GM23338 (cell line): ENCODE data around the gene FAM228B. TPM values are rescaled to one million over a fixed set of nuclear protein-coding genes. Genes with fewer than 3 reads are reported as not detected.

ENCODE experiments used
- ATAC-seq: fragments of 200-7000 bp; cut with Tn5 transposase; 3 replicates; pipeline ENCODE4 v1.9.1; 2020
- DNase-seq: peaks from one replicate; pipeline ENCODE4 v3.0.0-alpha.2; 2015; ENCODE audit warnings: low spot score
- H2AFZ ChIP-seq: fragments of 200-600 bp; sonication (generic); 2 replicates; pipeline ENCODE4 v1.8.0; 2016; ENCODE audit warnings: antibody characterized with exemption, mild to moderate bottlenecking, moderate library complexity
- H3F3A ChIP-seq: fragments of 200-600 bp; sonication (generic); replicated peaks from 2 replicates; pipeline ENCODE4 v1.8.0; 2017; ENCODE audit warnings: antibody characterized with exemption, mixed run types, low read depth
- H3K27ac ChIP-seq: fragments of 200-600 bp; sonication (generic); 2 replicates; pipeline ENCODE4 v1.6.1; 2016; ENCODE audit warnings: low read depth
- H3K27me3 ChIP-seq: fragments of 200-600 bp; sonication (generic); 2 replicates; pipeline ENCODE4 v1.8.0; 2016; ENCODE audit warnings: mild to moderate bottlenecking, mixed run types, moderate library complexity; ENCODE audit not compliant: insufficient read depth
- H3K36me3 ChIP-seq: fragments of 200-600 bp; sonication (generic); 2 replicates; pipeline ENCODE4 v1.8.0; 2016; ENCODE audit warnings: mild to moderate bottlenecking; ENCODE audit not compliant: insufficient read depth
- H3K4me1 ChIP-seq: fragments of 200-600 bp; sonication (generic); 2 replicates; pipeline ENCODE4 v1.8.0; 2016; ENCODE audit warnings: mild to moderate bottlenecking, moderate library complexity; ENCODE audit not compliant: insufficient read depth
- H3K4me2 ChIP-seq: fragments of 200-600 bp; sonication (generic); 2 replicates; pipeline ENCODE4 v1.7.1; 2017; ENCODE audit warnings: mixed run types
- H3K4me3 ChIP-seq: fragments of 200-600 bp; sonication (generic); 2 replicates; pipeline ENCODE4 v1.6.1; 2016; ENCODE audit warnings: mixed run types
- H3K79me2 ChIP-seq: fragments of 200-600 bp; sonication (generic); replicated peaks from 2 replicates; pipeline ENCODE4 v1.8.0; 2017; ENCODE audit warnings: mild to moderate bottlenecking; ENCODE audit not compliant: insufficient read depth
- H3K9me2 ChIP-seq: fragments of 200-600 bp; sonication (generic); 2 replicates; pipeline ENCODE4 v1.8.0; 2017; ENCODE audit not compliant: insufficient read depth
- H4K20me1 ChIP-seq: fragments of 200-600 bp; sonication (generic); replicated peaks from 2 replicates; pipeline ENCODE4 v1.8.0; 2017; ENCODE audit warnings: mild to moderate bottlenecking; ENCODE audit not compliant: insufficient read depth
- H3K27ac Mint-ChIP-seq: 2 replicates; pipeline ENCODE4 v1.8.0; 2020; ENCODE audit warnings: inconsistent platforms, mild to moderate bottlenecking, moderate library complexity, mixed read lengths
- H3K27me3 Mint-ChIP-seq: 3 replicates; pipeline ENCODE4 v1.8.0; 2022; ENCODE audit warnings: low read depth, mild to moderate bottlenecking, moderate library complexity, mixed read lengths, inconsistent platforms; ENCODE audit not compliant: insufficient read depth, poor library complexity
- H3K36me3 Mint-ChIP-seq: 3 replicates; pipeline ENCODE4 v1.8.0; 2021; ENCODE audit warnings: low read depth, mild to moderate bottlenecking, inconsistent platforms, moderate library complexity, mixed read lengths
- H3K4me1 Mint-ChIP-seq: 3 replicates; pipeline ENCODE4 v1.8.0; 2020; ENCODE audit warnings: mild to moderate bottlenecking, inconsistent platforms, mixed read lengths
- H3K4me3 Mint-ChIP-seq: 3 replicates; pipeline ENCODE4 v1.8.0; 2021; ENCODE audit warnings: moderate library complexity, mild to moderate bottlenecking, inconsistent platforms, mixed read lengths
- H3K9me3 Mint-ChIP-seq: 3 replicates; pipeline ENCODE4 v1.8.0; 2020; ENCODE audit warnings: moderate library complexity, mild to moderate bottlenecking, inconsistent platforms, mixed read lengths
- CREB1 ChIP-seq: fragments of 250-450 bp; sonication (Bioruptor Pico); IDR thresholded peaks from 2 replicates; pipeline ENCODE4 v1.5.0; 2020; ENCODE audit warnings: low read depth, mild to moderate bottlenecking, moderate library complexity
- CTCF ChIP-seq, 2 experiments: fragments of 200-600 bp in 1 of 2; sonication (generic) in 1 of 2; conservative IDR thresholded peaks; 2 replicates each; pipeline versions ENCODE4 v1.5.1 to v1.6.1; 2016 to 2017; ENCODE audit warnings: antibody characterized with exemption in 2 of 2, low read depth in 2 of 2, mild to moderate bottlenecking in 2 of 2, moderate library complexity in 1 of 2
- ETS1 ChIP-seq: IDR thresholded peaks from 2 replicates; pipeline ENCODE4 v1.6.1; 2016; ENCODE audit warnings: antibody characterized with exemption
- EZH2 ChIP-seq: fragments of 200-600 bp; sonication (generic); IDR thresholded peaks from one replicate; pipeline ENCODE4 v1.8.0; 2017; ENCODE audit warnings: antibody characterized with exemption, mild to moderate bottlenecking, low read depth; ENCODE audit not compliant: unreplicated experiment
- EZH2phosphoT487 ChIP-seq: fragments of 200-600 bp; sonication (generic); IDR thresholded peaks from one replicate; pipeline ENCODE4 v1.8.1; 2018; ENCODE audit warnings: antibody characterized with exemption; ENCODE audit not compliant: unreplicated experiment
- JUNB ChIP-seq: IDR thresholded peaks from one replicate; pipeline ENCODE4 v1.6.1; 2016; ENCODE audit warnings: antibody characterized with exemption; ENCODE audit not compliant: unreplicated experiment
- NANOG ChIP-seq: IDR thresholded peaks from 2 replicates; pipeline ENCODE4 v1.6.1; 2016; ENCODE audit warnings: antibody characterized with exemption, borderline replicate concordance
- POLR2AphosphoS5 ChIP-seq: IDR thresholded peaks from 2 replicates; pipeline ENCODE4 v1.6.1; 2016; ENCODE audit warnings: antibody characterized with exemption, low read depth
- REST ChIP-seq: IDR thresholded peaks from one replicate; pipeline ENCODE4 v1.6.1; 2018; ENCODE audit warnings: antibody characterized with exemption; ENCODE audit not compliant: unreplicated experiment
- STAT1 ChIP-seq: IDR thresholded peaks from one replicate; pipeline ENCODE4 v1.6.1; 2016; ENCODE audit warnings: antibody characterized with exemption; ENCODE audit not compliant: unreplicated experiment
- ZNF114 ChIP-seq: fragments of 250-450 bp; sonication (Bioruptor Pico); IDR thresholded peaks from 2 replicates; pipeline ENCODE4 v1.5.0; 2020; ENCODE audit warnings: mild to moderate bottlenecking, moderate library complexity
- ZNF331 ChIP-seq: fragments of 250-450 bp; sonication (Bioruptor Pico); IDR thresholded peaks from 2 replicates; pipeline ENCODE4 v1.5.0; 2020; ENCODE audit warnings: low read depth, mild to moderate bottlenecking, moderate library complexity
- ZNF462 ChIP-seq: fragments of 250-450 bp; sonication (Bioruptor Pico); IDR thresholded peaks from 2 replicates; pipeline ENCODE4 v1.5.0; 2020; ENCODE audit warnings: mild to moderate bottlenecking, moderate library complexity
- polyA plus RNA-seq: library from polyadenylated mRNA; unstranded; fragments of >200 nt; fragmentation: Nextera tagmentation; extraction: Ambion mirVana; gene quantifications from 2 replicates; pipeline ENCODE4 v1.2.1, GENCODE V29; 2016
- total RNA-seq: library from RNA; depleted of rRNA; stranded (reverse); fragments of >200 nt; shearing (Covaris generic); gene quantifications from 2 replicates; pipeline ENCODE4 v1.2.3, GENCODE V29; 2014

Gene FAM228B
- total and polyA plus RNA-seq, 2 experiments from 2014 or later = 3.4 to 7.9 TPM

GRCh38 chr2:24117902-24118301 is 5.4 kb upstream of the FAM228B start:
- no peak for TF ChIP-seq NANOG
- TF ChIP-seq JUNB = no peak
- TF ChIP-seq ZNF331 (CRISPR knock-in tag) = no peak
- no peak for TF ChIP-seq POLR2AphosphoS5
- TF ChIP-seq EZH2phosphoT487 = no peak
- no peak for TF ChIP-seq EZH2
- TF ChIP-seq ETS1 = no peak
- TF ChIP-seq STAT1 = no peak
- no peak for TF ChIP-seq REST
- TF ChIP-seq CREB1 (CRISPR knock-in tag) = no peak
- no peak for TF ChIP-seq ZNF462 (CRISPR knock-in tag)
- no peak for TF ChIP-seq CTCF (conservative IDR thresholded peaks at IDR 0.05; ENCODE audit: low read depth in 2 of 2)
- TF ChIP-seq ZNF114 (CRISPR knock-in tag) = no peak
- no peaks in the 10 kb centered on the region for H3K9me2 ChIP-seq
- no peak overlapping the region for H3K4me3 ChIP-seq
- H4K20me1 ChIP-seq = no peaks in the 10 kb centered on the region
- no peak overlapping the region for H2AFZ ChIP-seq
- peaks cover 22% of the 10 kb centered on the region for H3K9me3 Mint-ChIP-seq
- peaks cover 2% of the 10 kb centered on the region for H3K27me3 Mint-ChIP-seq
- no peaks in the 10 kb centered on the region for H3K79me2 ChIP-seq
- peaks cover 18% of the 10 kb centered on the region for H3K4me1 Mint-ChIP-seq
- no peak overlapping the region for H3K27ac ChIP-seq
- peaks cover 3% of the 10 kb centered on the region; the same call in 1 of the 2 replicates for H3K36me3 ChIP-seq
- no peaks in the 10 kb centered on the region for H3F3A ChIP-seq
- H3K27me3 ChIP-seq = no peaks in the 10 kb centered on the region
- H3K4me1 ChIP-seq = peaks cover 18% of the 10 kb centered on the region
- no peak overlapping the region for H3K4me2 ChIP-seq
- H3K4me3 Mint-ChIP-seq = no peak overlapping the region
- DNase-seq (no peak), ATAC-seq (no peak)
- H3K36me3 Mint-ChIP-seq = peaks cover 16% of the 10 kb centered on the region; the same call in 2 of the 3 replicates
- H3K27ac Mint-ChIP-seq = no peak overlapping the region
